ENCODE measurements around the gene NPR3.
A peak's percentile ranks its signal among the peaks of the same experiment; 100 is the strongest.

NPR3 gene

DNA sequence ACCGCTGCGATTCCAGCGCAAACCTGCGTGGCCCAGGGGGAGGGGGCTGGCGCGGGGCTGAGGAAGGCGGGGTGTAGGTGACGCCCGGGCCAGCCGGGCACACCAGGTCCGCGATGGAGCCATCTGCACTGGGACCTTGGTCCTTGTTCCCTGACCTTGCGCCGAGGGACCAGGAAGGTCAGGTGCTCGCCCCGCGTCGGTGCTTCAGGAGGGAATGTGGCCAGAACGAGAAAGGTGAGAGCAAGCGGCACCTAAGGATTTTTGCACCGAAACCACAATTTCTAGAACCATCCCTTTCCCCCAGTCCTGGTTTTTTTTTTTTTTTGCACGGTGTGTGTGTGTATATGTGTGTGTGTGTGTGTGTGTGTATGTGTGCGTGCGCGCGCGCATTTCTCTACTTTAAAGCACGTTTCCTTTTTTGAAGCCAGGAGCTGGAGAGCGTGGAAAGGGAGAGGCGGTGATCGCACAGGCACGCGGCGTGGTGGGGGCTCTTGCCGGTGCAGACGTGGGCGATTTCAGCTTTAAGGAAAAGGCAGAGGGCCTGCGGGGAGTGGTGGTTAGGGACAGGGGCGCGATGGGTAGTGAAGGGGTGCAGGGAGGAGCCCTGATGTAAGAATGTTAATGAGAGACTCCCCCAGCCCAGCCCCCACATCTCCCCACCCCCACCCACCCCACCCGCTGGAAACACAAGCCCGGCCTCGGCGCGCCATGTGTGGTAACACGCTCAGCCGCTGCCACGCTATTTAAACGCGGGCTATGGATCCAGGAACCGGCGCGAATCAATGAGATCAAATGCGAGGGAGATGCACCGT is at the start of gene NPR3:
NPR3 (plus strand) TSS at position 772 of the 812 bp plus-strand sequence. CDS start 456 bp downstream, outside the sequence.
- DNase-seq: no peak

DNA sequence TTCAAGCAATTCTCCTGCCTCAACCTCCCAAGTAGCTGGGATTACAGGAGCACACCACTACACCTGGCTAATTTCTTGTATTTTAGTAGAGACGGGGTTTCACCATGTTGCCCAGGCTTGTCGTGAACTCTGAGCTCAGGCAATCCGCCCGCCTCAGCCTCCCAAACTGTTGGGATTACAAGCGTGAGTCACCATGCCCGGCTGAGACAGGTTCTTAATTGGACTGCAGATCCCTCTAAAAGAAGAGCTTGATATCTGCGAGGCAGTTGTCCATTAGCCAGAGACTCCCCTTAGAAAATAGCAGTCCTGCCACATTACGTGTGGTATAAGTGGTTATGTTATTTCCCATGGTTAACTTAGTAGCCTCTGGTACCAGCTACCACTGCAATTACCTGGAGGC is 46.6 kb upstream of the NPR3 start:
- DNase-seq: no peak

DNA sequence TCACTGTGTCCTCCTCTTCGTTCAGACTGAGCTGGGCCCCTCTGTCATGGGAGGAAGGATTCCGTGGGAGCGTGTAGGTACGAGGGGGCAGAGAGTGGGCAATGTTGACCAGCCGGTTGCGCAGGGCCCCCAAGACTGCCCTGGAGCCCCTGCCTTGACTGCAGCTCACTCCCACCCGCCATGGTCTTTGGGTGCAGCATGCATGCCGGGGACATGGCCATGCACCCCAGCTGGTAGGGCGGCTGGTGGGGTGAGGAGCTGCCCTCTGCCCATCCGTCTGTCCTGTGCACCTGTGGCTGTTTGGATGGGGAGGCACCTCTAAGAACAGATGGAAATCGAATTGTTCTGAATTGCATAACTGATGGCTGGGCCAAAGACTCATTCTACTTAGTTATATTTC is 42.6 kb upstream of the NPR3 start:
- DNase-seq: no peak

DNA sequence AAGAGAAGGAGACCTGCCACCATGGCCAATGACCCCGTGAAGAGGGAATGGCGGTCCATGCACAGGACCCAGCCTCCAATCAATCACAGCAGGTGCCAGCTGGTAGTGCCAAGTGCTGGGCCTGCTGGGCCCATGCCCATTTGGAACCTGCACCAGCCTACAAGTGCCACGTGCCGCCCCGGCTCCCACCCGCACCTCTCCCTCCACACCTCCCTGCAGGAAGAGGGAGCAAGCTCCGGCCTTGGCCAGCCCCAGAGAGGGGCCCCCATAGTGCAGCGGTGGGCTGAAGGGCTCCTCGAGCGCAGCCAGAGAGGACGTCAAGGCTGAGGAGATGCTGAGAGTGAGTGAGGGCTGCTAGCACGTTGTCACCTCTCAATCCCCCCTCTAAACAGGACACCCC is 37.8 kb upstream of the NPR3 start:
- no peak for DNase-seq

- DNase-seq: no peak
Observed at GRCh38 chr5:32677023-32677422, 34.1 kb upstream of the NPR3 start.

DNA sequence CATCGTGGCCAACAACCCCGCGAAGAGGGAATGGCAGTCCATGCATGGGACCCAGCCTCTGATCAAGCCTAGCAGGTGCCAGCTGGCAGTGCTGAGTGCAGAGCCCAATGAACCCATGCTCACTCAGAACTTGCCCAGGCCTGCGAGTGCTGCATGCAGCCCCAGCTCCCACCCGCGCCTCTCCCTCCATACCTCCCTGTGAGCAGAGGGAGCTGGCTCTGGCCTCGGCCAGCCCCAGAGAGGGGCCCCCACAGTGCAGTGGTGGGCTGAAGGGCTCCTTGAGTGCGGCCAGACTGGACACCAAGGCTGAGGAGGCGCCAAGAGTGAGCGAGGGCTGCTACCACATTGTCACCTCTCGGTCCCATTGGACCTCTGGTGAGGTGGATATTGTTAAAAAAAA is 32.6 kb upstream of the NPR3 start:
- no peak for DNase-seq

DNA sequence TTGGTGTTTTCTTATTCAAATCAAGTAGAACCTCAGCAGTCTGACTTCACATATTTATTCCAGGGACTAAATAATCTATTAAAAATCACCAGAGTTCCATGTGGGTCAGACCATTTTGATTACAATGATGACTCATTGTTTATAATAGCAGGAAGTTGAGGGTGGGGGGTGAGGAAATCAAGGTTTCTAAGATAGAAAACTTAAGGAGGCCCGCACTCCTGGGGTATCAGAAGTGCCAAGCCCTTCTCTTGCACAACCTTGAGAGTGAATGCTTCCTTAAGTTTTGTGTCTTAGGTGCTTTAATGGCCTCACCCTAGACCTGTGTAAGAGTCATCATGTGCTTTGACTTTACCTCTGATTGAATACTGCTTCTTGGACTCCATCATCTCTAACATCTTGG is 31.9 kb upstream of the NPR3 start:
- DNase-seq: no peak

- no peak for DNase-seq
Observed at GRCh38 chr5:32680183-32680582, 30.9 kb upstream of the NPR3 start.

DNA sequence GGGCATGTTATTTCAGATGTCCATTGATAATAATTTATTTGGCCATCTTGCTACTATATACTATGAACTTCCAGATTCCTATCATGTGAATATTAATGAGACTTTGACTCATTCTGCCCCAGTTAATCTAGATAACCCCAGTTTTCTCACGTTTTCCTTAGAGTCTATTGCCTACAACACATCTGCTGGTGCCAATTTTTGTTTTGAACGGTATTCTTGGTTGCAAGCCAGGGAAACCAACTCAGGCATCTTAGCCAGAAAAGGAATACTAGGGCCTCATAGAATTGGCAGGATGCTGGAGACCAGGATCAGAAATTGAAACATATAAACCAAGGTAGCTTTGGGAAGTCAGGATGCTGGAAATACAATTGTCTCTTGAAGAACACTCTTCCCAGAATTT is 28.0 kb upstream of the NPR3 start:
- no peak for DNase-seq

GRCh38 chr5:32684260-32684659 is 26.9 kb upstream of the NPR3 start:
- DNase-seq: no peak

DNA sequence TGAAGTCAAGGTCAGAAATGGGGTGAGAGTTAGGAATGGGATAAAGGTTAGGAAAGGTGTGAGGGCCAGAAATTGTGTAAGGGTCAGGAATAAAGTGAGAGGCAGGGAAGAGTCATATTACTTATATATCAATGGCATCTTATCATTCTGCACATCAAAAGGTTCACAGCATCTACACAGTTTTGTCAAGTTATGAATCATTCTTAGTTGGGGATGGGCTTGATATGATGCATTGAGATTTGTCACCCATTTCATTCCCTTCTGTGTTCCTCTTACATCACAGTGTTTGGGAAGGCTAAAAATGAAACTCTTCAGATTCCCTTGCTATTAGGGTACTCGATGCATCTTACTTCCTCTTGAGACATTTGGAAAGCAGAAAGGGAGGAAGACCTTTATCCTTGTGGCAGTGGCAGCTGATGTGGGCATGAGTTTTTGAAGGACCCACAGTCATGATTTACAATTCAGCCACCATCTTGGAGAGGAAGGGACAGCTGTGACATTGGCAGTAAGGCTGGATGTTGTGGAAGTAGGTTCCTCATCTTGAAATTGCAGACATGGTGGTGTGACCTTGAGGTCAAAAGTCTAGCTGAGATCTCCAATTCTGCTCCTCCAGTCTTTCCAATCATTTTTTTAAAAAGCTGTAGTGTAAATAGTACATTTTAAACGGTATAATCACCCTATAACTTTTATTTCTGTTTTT is 24.2 kb upstream of the NPR3 start:
- DNase-seq: no peak

DNA sequence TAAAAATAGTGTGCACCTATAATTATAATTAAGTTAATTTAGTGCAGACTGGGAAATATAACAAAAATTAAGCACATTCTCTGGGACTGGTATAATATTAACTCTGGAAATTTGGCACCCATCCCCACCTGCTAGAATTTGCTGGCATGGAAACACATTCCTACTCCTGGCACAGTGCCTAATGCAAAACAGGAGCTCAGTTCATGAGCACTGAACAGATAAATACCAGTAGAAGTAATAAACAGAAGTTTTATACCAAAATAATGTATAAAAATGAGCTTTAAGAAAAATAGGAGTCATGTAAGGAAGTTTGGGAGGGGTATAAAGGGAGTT is 23.7 kb upstream of the NPR3 start:
- DNase-seq: no peak

DNA sequence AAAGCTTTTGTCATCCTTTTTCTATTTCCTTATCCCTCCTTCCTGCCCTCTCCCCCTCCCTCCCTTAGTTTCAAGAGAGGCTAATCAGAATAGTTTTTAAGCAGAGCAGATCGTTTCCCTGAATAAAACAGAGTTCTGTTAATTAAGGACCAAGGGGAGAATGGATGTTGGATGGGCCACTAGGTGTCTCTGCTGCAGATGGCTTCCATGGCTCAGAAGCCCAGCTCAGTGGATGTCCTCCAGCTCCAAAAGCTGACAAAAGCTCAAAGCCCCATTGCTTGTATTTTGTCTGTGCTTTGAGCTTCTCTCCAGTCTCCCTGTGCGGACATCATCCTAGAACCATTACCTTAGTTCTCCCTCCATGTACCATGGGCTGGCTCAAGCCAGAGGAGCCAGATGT is 21.0 kb upstream of the NPR3 start:
- no peak for DNase-seq

DNA sequence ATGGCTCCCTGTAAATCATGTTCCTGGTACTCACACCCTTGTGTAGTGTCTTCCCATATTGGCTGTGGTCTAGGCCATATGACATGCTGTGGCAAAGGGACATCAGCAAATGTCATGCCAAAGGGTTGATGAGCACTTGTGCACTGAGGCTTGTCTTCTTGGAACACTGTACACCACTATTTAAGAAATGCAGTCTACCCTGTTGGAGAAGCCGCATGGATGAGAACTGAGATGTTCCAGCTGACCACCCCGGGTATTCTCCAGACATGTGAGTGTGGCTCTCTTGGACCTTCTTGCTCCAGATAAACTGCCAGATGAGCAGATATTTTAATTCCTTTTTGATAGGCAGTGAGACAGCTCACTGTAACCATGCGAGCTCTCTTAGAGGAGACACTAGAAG is 20.5 kb upstream of the NPR3 start:
- no peak for DNase-seq

GRCh38 chr5:32692036-32692746 is 18.9 kb upstream of the NPR3 start:
- DNase-seq: no peak

DNA sequence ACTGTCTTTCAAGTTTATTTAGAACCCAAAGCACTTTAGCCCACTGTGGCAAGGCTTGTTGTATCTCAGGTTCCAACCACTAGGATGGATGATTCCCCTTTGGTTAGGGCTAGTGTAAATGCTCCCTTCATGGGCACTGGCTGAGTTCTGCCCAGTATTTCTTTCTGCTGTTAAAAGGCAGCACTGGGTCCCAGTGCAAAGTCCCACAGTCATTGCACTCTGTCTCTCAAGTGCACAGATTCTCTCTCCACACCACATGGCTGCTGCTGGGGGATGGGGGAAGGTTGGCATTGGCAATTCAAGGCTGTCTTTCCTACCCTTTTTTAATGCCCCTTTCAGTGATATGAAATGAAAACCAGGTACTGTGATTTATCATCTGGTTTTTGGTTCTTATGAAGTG is 7.2 kb upstream of the NPR3 start:
- no peak for DNase-seq

- peak; percentile 4 for DNase-seq
Observed at GRCh38 chr5:32707418-32707997, 3.6 kb upstream of the NPR3 start.

- no peak for DNase-seq
Observed at GRCh38 chr5:32708949-32709348, 2.2 kb upstream of the NPR3 start.

DNA sequence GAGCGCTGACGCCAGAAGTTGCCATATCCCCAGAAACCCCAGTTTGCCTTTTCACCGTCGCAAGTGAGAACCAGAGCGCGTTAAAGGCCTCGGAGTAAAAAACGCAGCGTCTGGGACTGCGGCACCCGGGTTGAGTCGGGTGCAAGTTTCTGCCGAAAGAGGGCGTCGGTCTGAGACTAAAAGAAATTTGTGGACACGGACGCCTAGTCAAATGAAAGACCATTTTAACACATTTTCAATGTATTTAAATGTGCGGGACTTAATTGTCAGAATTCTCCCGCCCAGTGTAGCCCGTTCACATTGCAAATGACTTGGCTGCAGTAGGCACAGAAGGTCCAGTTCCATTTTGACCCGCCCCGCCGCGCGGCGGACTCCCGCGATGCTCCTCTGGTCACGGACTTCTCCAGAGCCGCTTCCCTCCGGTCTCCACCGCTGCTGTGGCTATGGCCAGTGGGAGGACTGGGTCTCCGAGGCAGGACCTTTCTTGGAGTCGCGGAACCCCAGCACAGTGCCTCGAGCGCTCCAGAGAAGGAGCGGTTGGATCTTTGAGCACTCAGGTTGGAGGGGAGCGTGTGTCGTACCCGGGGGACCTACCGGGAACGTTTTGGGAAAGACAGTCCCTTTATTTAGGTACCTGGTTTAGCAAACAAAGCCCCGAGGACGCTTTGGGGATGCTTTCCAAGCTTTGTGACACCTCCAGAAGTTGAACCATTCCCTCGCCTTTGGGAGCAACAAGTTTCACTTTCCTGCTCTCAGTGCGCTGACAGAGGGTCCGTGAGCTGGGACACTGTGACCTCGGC is 1.2 kb upstream of the NPR3 start:
- DNase-seq: peak; percentile 32

DNA sequence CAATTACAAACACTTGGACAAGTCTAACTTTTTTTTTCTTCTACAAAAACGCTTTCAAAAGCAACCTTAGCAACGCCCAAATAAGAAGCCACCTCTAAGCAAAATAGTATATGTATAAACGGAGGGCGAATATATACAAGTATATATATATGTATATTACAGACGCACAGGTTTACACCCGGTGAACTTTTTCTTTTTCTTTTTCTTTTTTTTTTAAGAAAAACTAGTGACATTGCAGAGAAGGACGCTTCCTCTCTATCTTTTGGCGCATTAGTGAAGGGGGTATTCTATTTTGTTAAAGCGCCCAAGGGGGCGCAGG is 200 bp downstream of the NPR3 start:
- no peak for DNase-seq

GRCh38 chr5:32711681-32712480 is 760 bp downstream of the NPR3 start:
- no peak for DNase-seq

Data from NCI-H1092 (cell line).